ENCODE data around the gene HCFC1R1.
A peak's percentile ranks its signal among the peaks of the same experiment; 100 is the strongest.

Gene HCFC1R1

DNA sequence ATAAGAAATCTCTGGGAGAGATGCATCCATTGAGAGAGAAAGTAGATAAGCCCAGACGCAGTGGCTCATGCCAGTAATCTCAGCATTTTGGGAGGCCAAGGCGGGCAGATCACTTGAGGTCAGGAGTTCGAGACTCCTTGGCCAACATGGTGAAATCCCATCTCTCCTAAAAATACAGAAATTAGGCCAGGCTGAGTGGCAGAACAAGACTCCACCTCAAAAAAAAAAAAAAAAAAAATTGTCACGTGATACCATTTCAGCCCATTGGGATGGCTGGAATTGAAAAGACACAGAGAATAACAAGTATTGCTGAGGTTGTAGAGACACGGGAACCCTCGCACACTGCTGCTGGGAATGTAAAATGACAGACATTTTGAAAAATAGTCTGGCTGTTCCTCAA, 38.8 kb upstream of the HCFC1R1 start:
- no peak for TF ChIP-seq SIN3A (IDR thresholded peaks at IDR 0.05; ENCODE audit: borderline replicate concordance, insufficient read depth, low read length)
- TF ChIP-seq FOXP2 (optimal IDR thresholded peaks at IDR 0.05; ENCODE audit: borderline replicate concordance, extremely low read depth, extremely low read length, insufficient read depth), result no peak
- TF ChIP-seq, protein P1, sequence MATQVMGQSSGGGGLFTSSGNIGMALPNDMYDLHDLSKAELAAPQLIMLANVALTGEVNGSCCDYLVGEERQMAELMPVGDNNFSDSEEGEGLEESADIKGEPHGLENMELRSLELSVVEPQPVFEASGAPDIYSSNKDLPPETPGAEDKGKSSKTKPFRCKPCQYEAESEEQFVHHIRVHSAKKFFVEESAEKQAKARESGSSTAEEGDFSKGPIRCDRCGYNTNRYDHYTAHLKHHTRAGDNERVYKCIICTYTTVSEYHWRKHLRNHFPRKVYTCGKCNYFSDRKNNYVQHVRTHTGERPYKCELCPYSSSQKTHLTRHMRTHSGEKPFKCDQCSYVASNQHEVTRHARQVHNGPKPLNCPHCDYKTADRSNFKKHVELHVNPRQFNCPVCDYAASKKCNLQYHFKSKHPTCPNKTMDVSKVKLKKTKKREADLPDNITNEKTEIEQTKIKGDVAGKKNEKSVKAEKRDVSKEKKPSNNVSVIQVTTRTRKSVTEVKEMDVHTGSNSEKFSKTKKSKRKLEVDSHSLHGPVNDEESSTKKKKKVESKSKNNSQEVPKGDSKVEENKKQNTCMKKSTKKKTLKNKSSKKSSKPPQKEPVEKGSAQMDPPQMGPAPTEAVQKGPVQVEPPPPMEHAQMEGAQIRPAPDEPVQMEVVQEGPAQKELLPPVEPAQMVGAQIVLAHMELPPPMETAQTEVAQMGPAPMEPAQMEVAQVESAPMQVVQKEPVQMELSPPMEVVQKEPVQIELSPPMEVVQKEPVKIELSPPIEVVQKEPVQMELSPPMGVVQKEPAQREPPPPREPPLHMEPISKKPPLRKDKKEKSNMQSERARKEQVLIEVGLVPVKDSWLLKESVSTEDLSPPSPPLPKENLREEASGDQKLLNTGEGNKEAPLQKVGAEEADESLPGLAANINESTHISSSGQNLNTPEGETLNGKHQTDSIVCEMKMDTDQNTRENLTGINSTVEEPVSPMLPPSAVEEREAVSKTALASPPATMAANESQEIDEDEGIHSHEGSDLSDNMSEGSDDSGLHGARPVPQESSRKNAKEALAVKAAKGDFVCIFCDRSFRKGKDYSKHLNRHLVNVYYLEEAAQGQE (IDR thresholded peaks at IDR 0.05; ENCODE audit: insufficient read depth in 1 of 2, low read depth in 2 of 2, low read length in 2 of 2), result no peak
- no peak for TF ChIP-seq TAF1 (IDR thresholded peaks at IDR 0.05; ENCODE audit: borderline replicate concordance, insufficient read depth, low read length)
- TF ChIP-seq POLR2AphosphoS5 (IDR thresholded peaks at IDR 0.05; ENCODE audit: low read depth, low read length), result no peak

DNA sequence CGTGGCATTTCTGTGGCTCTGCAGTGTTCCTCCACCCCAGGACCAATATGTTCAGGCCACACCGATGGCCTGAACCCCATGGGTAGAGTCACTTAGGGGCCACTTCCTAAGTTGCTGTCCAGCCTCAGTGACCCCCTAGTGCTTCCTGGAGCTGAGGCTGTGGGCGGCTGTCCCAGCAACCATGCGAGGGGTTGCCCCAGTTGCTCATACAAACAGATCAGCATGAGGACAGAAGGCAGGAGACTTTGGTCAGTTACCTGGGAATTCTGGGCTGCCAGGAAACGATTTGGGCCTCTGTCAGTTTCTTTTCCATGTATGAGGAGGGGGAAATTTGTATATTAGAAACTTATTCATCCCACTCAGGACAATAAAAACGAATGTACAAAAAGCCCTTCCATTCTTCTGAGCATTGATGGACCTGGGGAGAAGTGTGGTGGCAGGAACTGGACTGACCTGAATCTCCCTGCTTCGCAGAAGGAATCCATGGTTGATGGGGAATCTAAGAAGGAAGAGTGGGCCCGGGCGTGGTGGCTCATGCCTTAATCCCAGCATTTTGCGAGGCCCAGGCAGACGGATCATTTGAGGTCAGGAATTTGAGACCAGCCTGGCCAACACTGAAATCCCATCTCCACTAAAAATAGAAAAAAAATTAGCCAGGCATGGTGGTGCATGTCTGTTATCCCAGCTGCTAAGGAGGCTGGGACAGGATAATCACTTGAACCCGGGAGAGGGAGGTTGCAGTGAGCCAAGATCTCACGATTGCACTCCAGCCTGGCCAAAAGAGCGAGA, 36.8 kb upstream of the HCFC1R1 start:
- TF ChIP-seq FOXP2 (optimal IDR thresholded peaks at IDR 0.05; ENCODE audit: borderline replicate concordance, extremely low read depth, extremely low read length, insufficient read depth) (no peak), POLR2AphosphoS5 (IDR thresholded peaks at IDR 0.05; ENCODE audit: low read depth, low read length) (no peak), SIN3A (IDR thresholded peaks at IDR 0.05; ENCODE audit: borderline replicate concordance, insufficient read depth, low read length) (no peak), TAF1 (IDR thresholded peaks at IDR 0.05; ENCODE audit: borderline replicate concordance, insufficient read depth, low read length) (no peak)
- TF ChIP-seq, protein P1 (IDR thresholded peaks at IDR 0.05; ENCODE audit: insufficient read depth in 1 of 2, low read depth in 2 of 2, low read length in 2 of 2), result no peak

DNA sequence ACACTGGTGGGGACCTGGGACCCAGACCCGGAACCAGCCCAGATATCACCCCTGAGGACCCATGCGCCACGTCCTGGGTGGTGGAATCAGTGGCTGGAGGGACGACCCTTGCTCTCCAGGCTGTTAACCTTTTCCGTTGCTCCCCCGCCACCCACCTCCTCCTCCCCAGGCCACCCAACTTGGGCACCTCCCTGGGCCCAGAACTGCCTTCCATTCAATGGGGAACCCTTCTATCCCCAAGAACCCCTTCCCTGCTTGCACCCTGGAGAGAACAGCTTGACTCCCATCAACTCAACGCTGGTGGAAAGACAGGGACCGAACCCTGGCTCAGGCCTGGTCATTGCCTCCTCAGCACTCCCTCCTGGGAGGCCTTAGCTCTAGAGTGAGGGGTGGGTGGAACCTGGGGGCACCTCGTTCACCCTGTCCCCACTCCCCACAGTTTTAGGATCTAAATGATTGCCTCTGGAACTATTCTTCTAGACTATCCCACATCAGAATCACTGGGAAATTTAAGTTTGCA, 36.0 kb upstream of the HCFC1R1 start:
- TF ChIP-seq, protein P1 (IDR thresholded peaks at IDR 0.05; ENCODE audit: insufficient read depth in 1 of 2, low read depth in 2 of 2, low read length in 2 of 2), result no peak
- TF ChIP-seq SIN3A (IDR thresholded peaks at IDR 0.05; ENCODE audit: borderline replicate concordance, insufficient read depth, low read length), result no peak
- TF ChIP-seq TAF1 (IDR thresholded peaks at IDR 0.05; ENCODE audit: borderline replicate concordance, insufficient read depth, low read length), result no peak
- TF ChIP-seq POLR2AphosphoS5 (IDR thresholded peaks at IDR 0.05; ENCODE audit: low read depth, low read length), result no peak
- TF ChIP-seq FOXP2 (optimal IDR thresholded peaks at IDR 0.05; ENCODE audit: borderline replicate concordance, extremely low read depth, extremely low read length, insufficient read depth), result no peak

DNA sequence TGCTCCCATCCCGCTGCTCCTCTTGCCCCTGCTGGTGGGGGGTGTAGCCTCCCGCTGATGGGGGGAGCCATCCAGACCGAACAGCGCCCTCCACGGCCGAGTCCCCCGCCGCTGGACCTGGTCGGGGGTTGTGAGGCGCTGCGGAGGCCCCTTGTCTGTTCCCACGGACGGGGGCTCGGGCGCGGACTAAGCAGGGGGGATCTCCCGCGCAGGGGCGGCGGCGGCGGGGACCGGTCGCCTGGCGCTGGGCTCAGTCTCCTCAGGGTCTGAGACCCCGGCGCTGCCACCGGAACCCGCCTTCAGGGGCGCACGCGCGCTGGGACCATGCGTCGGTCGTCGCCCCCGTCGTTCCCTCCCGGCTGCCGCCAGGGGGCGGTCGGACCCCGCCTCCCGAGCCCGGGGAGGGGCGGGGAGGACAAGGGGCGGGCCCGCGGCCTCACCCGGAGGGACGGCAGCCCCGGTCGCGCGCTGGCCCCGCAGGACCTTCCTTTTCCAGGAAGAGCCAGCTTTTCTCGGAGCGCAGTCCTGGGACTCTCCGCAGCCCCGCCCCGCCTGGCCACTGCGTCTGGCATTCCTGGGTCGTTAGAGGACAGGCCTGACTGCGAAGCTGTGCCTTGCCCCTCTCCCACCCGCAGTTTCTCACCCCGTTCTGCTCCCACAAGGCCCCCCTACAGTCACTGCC, 35.4 kb upstream of the HCFC1R1 start:
- TF ChIP-seq, protein P1 (IDR thresholded peaks at IDR 0.05; ENCODE audit: insufficient read depth in 1 of 2, low read depth in 2 of 2, low read length in 2 of 2), result no peak
- TF ChIP-seq FOXP2 (optimal IDR thresholded peaks at IDR 0.05; ENCODE audit: borderline replicate concordance, extremely low read depth, extremely low read length, insufficient read depth), result peak; percentile 50
